ENCODE data around the gene OR51B2.

- no peak for TF ChIP-seq EZH2phosphoT487 (IDR thresholded peaks at IDR 0.05; ENCODE audit: low read length)
- TF ChIP-seq CTCF (IDR thresholded peaks at IDR 0.05; ENCODE audit: low read length) = no peak
Measured at GRCh38 chr11:5290106-5290505, 34.0 kb downstream of the OR51B2 start.

Data from MM.1S (cell line).